HepG2 (cell line): ENCODE data around the gene STOML1. TPM values are rescaled to one million over a fixed set of nuclear protein-coding genes. Genes with fewer than 3 reads are reported as not detected.
A peak's percentile ranks its signal among the peaks of the same experiment; 100 is the strongest.

ENCODE experiments used
- BCLAF1 ChIP-seq: fragments of 450-650 bp; IDR thresholded peaks from 2 replicates; pipeline ENCODE4 v1.6.1; 2017; ENCODE audit warnings: mild to moderate bottlenecking
- CREB3 ChIP-seq: sonication (generic); formaldehyde crosslinking; IDR thresholded peaks from 2 replicates; pipeline ENCODE4 v1.5.0; 2020; ENCODE audit warnings: missing genetic modification reagents
- FOXK2 ChIP-seq: fragments of 450-650 bp; IDR thresholded peaks from 2 replicates; pipeline ENCODE4 v1.6.1; 2016
- GZF1 ChIP-seq: sonication (generic); formaldehyde crosslinking; IDR thresholded peaks from 2 replicates; pipeline ENCODE4 v1.5.1; 2020; ENCODE audit warnings: mild to moderate bottlenecking, missing genetic modification reagents
- HIC2 ChIP-seq: sonication (generic); formaldehyde crosslinking; IDR thresholded peaks from 2 replicates; pipeline ENCODE4 v1.9.0; 2022; ENCODE audit warnings: low read depth, missing genetic modification reagents
- HOXA5 ChIP-seq: sonication (generic); formaldehyde crosslinking; IDR thresholded peaks from 2 replicates; pipeline ENCODE4 v1.4.0; 2020; ENCODE audit warnings: missing genetic modification reagents
- NFIB ChIP-seq: sonication (generic); formaldehyde crosslinking; IDR thresholded peaks from 2 replicates; pipeline ENCODE4 v1.9.0; 2021; ENCODE audit warnings: missing genetic modification reagents, mild to moderate bottlenecking, borderline replicate concordance
- NFKBIZ ChIP-seq: IDR thresholded peaks from 2 replicates; pipeline ENCODE4 v1.6.1; 2018; ENCODE audit warnings: missing genetic modification reagents, missing compliant biosample characterization
- SNAPC2 ChIP-seq: sonication (generic); formaldehyde crosslinking; IDR thresholded peaks from 2 replicates; pipeline ENCODE4 v1.8.1; 2022; ENCODE audit warnings: mild to moderate bottlenecking, missing genetic modification reagents
- TCF12 ChIP-seq, 2 experiments: fragments of 450-650 bp in 1 of 2; sonication (generic) in 1 of 2; formaldehyde crosslinking in 1 of 2; IDR thresholded peaks; 2 replicates each; pipeline versions ENCODE4 v1.6.1 to v1.8.0; 2017 to 2022; ENCODE audit warnings: antibody characterized with exemption in 1 of 2, mild to moderate bottlenecking in 1 of 2, missing genetic modification reagents in 1 of 2, moderate library complexity in 1 of 2
- ZNF260 ChIP-seq: sonication (generic); formaldehyde crosslinking; IDR thresholded peaks from 2 replicates; pipeline ENCODE4 v1.4.0; 2020; ENCODE audit warnings: missing genetic modification reagents, low read depth, mild to moderate bottlenecking, borderline replicate concordance
- ZNF292 ChIP-seq: sonication (generic); formaldehyde crosslinking; IDR thresholded peaks from 2 replicates; pipeline ENCODE4 v1.8.1; 2022; ENCODE audit warnings: mild to moderate bottlenecking, low read depth, missing genetic modification reagents, borderline replicate concordance
- ZNF367 ChIP-seq: sonication (generic); formaldehyde crosslinking; IDR thresholded peaks from 2 replicates; pipeline ENCODE4 v1.4.0; 2020; ENCODE audit warnings: missing genetic modification reagents, borderline replicate concordance
- ZNF414 ChIP-seq: sonication (generic); formaldehyde crosslinking; IDR thresholded peaks from 2 replicates; pipeline ENCODE4 v1.5.0; 2020; ENCODE audit warnings: missing genetic modification reagents
- ZNF572 ChIP-seq: sonication (generic); formaldehyde crosslinking; IDR thresholded peaks from 2 replicates; pipeline ENCODE4 v1.5.1; 2020; ENCODE audit warnings: mild to moderate bottlenecking, missing genetic modification reagents
- ZNF878 ChIP-seq: sonication (generic); formaldehyde crosslinking; IDR thresholded peaks from 2 replicates; pipeline ENCODE4 v1.8.1; 2023; ENCODE audit warnings: mild to moderate bottlenecking, missing genetic modification reagents, moderate library complexity
- polyA plus RNA-seq, 8 experiments: library from polyadenylated mRNA; depleted of rRNA in 3 of 8; stranded (reverse) in 7 of 8; unstranded in 1 of 8; fragments of >200 nt; fragmentation: Illumina TruSeq in 4 of 8; extraction: Trizol in 4 of 8; gene quantifications; 2 replicates each; pipeline versions ENCODE4 v1.2.1 to v1.2.3, GENCODE V29; 2011 to 2016; ENCODE audit warnings: low read depth in 4 of 8, missing spikeins in 1 of 8, mixed read lengths in 1 of 8; ENCODE audit not compliant: insufficient read depth in 1 of 8
- total RNA-seq, 5 experiments: library from RNA; depleted of rRNA; stranded (reverse); fragments of >200 nt; fragmentation: Illumina TruSeq; extraction: Trizol; gene quantifications; 2 replicates each; pipeline ENCODE4 v1.2.3, GENCODE V29; 2016; ENCODE audit warnings: low read depth in 1 of 5
- TF ChIP-seq, protein P1 (sequence below): sonication (generic); formaldehyde crosslinking; IDR thresholded peaks from 2 replicates; pipeline ENCODE4 v1.4.0; 2020; ENCODE audit warnings: mild to moderate bottlenecking, missing genetic modification reagents

Gene STOML1
- total and polyA plus RNA-seq, 2 of the 13 experiments (the other 11 are each of a cell fraction or from before 2014, with no cell fraction given) = 3.5 to 3.7 TPM

DNA sequence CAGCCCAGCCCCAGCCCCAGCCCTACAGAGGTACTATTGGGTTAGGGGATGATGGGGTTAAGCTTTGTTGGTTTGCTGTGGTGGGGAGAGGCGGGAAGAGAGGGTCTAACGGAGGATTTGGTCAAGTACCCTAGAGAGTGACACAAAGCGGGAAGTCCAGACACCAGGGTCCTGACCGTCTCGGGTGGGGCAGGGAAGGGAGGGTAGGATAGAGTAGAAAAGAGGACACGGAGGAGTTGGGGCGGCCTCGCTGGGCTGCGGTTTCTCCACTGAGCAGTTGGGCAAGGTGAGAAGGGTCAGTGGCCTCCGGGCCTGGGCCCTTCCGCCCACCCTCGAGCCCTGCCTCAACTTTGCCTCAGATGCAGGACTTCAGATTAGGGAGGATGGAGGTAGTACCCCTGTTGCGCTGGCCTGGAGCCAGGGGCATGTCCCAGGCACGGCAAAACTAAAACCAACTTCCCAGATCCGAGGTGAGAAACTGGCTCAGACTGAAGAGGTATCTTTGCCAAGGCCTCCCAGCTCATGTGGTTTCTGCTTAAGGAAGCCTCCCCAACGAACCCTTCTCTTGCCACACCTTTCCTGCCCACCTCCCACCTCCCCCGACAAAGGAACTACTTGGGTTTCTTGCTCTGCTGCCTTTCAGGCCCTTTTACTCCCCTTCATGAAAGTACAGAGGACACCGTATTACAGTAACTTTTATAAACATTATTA lies 3.0 kb upstream of the STOML1 start (continued):
- TF ChIP-seq HIC2 (no peak), ZNF292 (no peak), NFKBIZ (CRISPR knock-in tag) (no peak), ZNF367 (CRISPR knock-in tag) (no peak), TCF12 (IDR thresholded peaks at IDR 0.05) (no peak), TCF12 (CRISPR knock-in tag; IDR thresholded peaks at IDR 0.05) (0 out of 2 replicates have a peak, but pooled peaks have one; percentile 31), CREB3 (CRISPR knock-in tag) (no peak), SNAPC2 (CRISPR knock-in tag) (no peak), ZNF260 (CRISPR knock-in tag) (no peak), BCLAF1 (no peak), ZNF878 (no peak), ZNF414 (CRISPR knock-in tag) (0 out of 2 replicates have a peak, but pooled peaks have one; percentile 51), FOXK2 (no peak), NFIB (CRISPR knock-in tag) (no peak), GZF1 (CRISPR knock-in tag) (no peak), HOXA5 (CRISPR knock-in tag) (no peak), ZNF572 (CRISPR knock-in tag) (no peak)
- TF ChIP-seq, protein P1, sequence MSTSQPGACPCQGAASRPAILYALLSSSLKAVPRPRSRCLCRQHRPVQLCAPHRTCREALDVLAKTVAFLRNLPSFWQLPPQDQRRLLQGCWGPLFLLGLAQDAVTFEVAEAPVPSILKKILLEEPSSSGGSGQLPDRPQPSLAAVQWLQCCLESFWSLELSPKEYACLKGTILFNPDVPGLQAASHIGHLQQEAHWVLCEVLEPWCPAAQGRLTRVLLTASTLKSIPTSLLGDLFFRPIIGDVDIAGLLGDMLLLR (CRISPR knock-in tag) = no peak
